NB4 (cell line): ENCODE measurements around the gene CNTN4.

Experiments
- MYC ChIP-seq: IDR thresholded peaks from 2 replicates; pipeline ENCODE4 v1.6.1; 2011; ENCODE audit warnings: low read depth, low read length
- POLR2A ChIP-seq: IDR thresholded peaks from 2 replicates; pipeline ENCODE4 v1.6.1; 2011; ENCODE audit warnings: mild to moderate bottlenecking; ENCODE audit not compliant: insufficient read length; ENCODE audit errors: extremely low read depth
- TF ChIP-seq, protein P1 (sequence below): IDR thresholded peaks from one replicate; pipeline ENCODE4 v1.5.1; 2012; ENCODE audit warnings: low read depth, low read length
- TF ChIP-seq, protein P2 (sequence below): IDR thresholded peaks from 2 replicates; pipeline ENCODE4 v1.6.1; 2011; ENCODE audit warnings: low read depth, low read length

DNA sequence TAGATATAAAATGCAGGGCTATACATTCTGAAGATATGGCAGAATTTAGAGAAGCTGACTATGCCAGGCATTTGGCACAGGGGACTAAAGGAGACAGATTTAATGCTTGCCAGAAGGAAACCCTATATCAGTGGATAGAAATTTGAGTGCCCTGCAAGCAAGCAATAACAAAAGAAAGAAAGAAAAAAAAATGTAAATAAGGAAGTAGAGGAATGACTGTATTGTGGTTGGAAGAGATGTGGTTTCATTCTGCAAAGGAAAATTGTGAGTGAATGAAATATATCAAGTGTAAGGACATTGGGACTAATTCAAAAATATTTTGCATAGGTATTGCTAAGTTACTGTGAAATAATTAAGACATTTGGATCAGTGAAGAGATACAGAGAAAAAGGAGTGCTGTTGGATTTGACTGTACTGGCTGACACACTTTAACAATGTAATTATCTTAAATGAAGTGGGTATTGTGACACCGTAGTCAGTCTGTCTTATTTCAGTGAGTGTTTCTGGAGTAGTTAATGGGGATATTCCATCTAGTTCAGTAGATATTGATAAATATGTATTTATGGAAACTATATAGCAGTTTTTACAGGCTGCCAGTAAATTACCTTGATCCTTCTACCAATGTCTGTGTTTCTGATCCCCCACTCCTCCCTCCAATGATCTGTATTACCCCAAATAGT is 418.2 kb downstream of the CNTN4 start:
- TF ChIP-seq, protein P1, sequence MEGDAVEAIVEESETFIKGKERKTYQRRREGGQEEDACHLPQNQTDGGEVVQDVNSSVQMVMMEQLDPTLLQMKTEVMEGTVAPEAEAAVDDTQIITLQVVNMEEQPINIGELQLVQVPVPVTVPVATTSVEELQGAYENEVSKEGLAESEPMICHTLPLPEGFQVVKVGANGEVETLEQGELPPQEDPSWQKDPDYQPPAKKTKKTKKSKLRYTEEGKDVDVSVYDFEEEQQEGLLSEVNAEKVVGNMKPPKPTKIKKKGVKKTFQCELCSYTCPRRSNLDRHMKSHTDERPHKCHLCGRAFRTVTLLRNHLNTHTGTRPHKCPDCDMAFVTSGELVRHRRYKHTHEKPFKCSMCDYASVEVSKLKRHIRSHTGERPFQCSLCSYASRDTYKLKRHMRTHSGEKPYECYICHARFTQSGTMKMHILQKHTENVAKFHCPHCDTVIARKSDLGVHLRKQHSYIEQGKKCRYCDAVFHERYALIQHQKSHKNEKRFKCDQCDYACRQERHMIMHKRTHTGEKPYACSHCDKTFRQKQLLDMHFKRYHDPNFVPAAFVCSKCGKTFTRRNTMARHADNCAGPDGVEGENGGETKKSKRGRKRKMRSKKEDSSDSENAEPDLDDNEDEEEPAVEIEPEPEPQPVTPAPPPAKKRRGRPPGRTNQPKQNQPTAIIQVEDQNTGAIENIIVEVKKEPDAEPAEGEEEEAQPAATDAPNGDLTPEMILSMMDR, result no peak
- TF ChIP-seq MYC, result no peak
- no peak for TF ChIP-seq POLR2A
- TF ChIP-seq, protein P2, sequence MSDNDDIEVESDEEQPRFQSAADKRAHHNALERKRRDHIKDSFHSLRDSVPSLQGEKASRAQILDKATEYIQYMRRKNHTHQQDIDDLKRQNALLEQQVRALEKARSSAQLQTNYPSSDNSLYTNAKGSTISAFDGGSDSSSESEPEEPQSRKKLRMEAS, result no peak
